Lung (tissue), 12 donors: ENCODE measurements around the gene IL1RAPL1. TPM values are rescaled to one million over a fixed set of nuclear protein-coding genes. Genes with fewer than 3 reads are reported as not detected.

Experiments
- ATAC-seq: fragments of 200-7000 bp; cut with Tn5 transposase; one replicate; pipeline ENCODE4 v1.9.1; 2020; ENCODE audit warnings: moderate number of reproducible peaks; ENCODE audit not compliant: insufficient read depth, low FRiP score
- DNase-seq, 3 donors: peaks; one replicate each; pipeline ENCODE4 v3.0.0-alpha.2; 2013 to 2017
- H3K27ac ChIP-seq, 2 donors: one replicate each; pipeline ENCODE4 v1.5.1; 2013; ENCODE audit warnings: mild to moderate bottlenecking in 2 of 2, moderate library complexity in 2 of 2, control low read depth in 1 of 2, inconsistent platforms in 1 of 2, low read depth in 1 of 2, low read length in 1 of 2
- H3K27me3 ChIP-seq, 3 donors: one replicate each; pipeline ENCODE4 v1.5.1; 2013; ENCODE audit warnings: low read length in 2 of 3; ENCODE audit not compliant: control insufficient read depth in 3 of 3, insufficient read depth in 3 of 3
- H3K36me3 ChIP-seq, 4 donors: one replicate each; pipeline ENCODE4 v1.5.1; 2013; ENCODE audit warnings: low read length in 4 of 4, mild to moderate bottlenecking in 1 of 4, moderate library complexity in 1 of 4; ENCODE audit not compliant: control insufficient read depth in 4 of 4, insufficient read depth in 4 of 4
- H3K4me1 ChIP-seq, 5 donors: one replicate each; pipeline ENCODE4 v1.5.1; 2013; ENCODE audit warnings: low read length in 5 of 5, mild to moderate bottlenecking in 2 of 5, moderate library complexity in 1 of 5; ENCODE audit not compliant: control insufficient read depth in 5 of 5, insufficient read depth in 5 of 5
- H3K4me3 ChIP-seq: one replicate; pipeline ENCODE4 v1.5.1; 2013; ENCODE audit warnings: mild to moderate bottlenecking, control low read depth, moderate library complexity
- H3K9ac ChIP-seq, 2 donors: one replicate each; pipeline ENCODE4 v1.5.1; 2013; ENCODE audit warnings: low read length in 2 of 2, control low read depth in 1 of 2; ENCODE audit not compliant: insufficient read depth in 1 of 2
- H3K9me3 ChIP-seq, 4 donors: one replicate each; pipeline ENCODE4 v1.5.1; 2013; ENCODE audit warnings: low read length in 3 of 4, mild to moderate bottlenecking in 1 of 4, moderate library complexity in 1 of 4; ENCODE audit not compliant: control insufficient read depth in 4 of 4, insufficient read depth in 3 of 4
- CTCF ChIP-seq: IDR thresholded peaks from 2 replicates; pipeline ENCODE4 v1.5.1; 2012; ENCODE audit warnings: mild to moderate bottlenecking; ENCODE audit errors: control extremely low read depth, extremely low read depth
- whole genome bisulfite sequencing, 2 donors: extraction: QIAGEN DNeasy Blood & Tissue Kit; methylation state at CpG; one replicate each; pipeline ENCODE4 v1.1.7; 2013; 5-methylcytosine and 5-hydroxymethylcytosine counted together
- polyA plus RNA-seq, 2 donors: library from polyadenylated mRNA; stranded (reverse); fragments of 200-250 nt; gene quantifications; one replicate each; pipeline ENCODE4 v1.2.1, GENCODE V29; 2013
- total RNA-seq, 2 donors: library from RNA; depleted of rRNA in 1 of 2; stranded (reverse); fragments of >200 nt in 1 of 2; gene quantifications; one replicate each; pipeline ENCODE4 v1.2.1, GENCODE V29; 2014 to 2021
- donor health status: control.
- donor health status: control.
- donor health status: Bipolar disorder and iron deficiency.
- donor health status: healthy.
- donor health status: DM: yes; HTN: yes; CAD: no.

IL1RAPL1 gene
- total and polyA plus RNA-seq, 4 donors = 2.2 TPM; not detected in 3

- Histone ChIP-seq H3K36me3 (no peaks in the 10 kb centered on the region), H3K4me1 (no peaks in the 10 kb centered on the region), H3K27ac (no peak overlapping the region), H3K9me3 (no peaks in the 10 kb centered on the region), H3K9ac (no peak overlapping the region), H3K27me3 (no peaks in the 10 kb centered on the region), H3K4me3 (no peak overlapping the region)
- ATAC-seq (no peak), DNase-seq (peak in 2 of 3 donors; percentile 2 to 13)
- WGBS, 2 donors = 20 to 48% methylated on average over 1 of the region's 1 CpG
- TF ChIP-seq CTCF = no peak
Measured at GRCh38 chrX:29542152-29542551, 954.9 kb downstream of the IL1RAPL1 start.

- DNase-seq (no peak), ATAC-seq (no peak)
- no peaks in the 10 kb centered on the region for H3K9me3 ChIP-seq
- H3K27me3 ChIP-seq = no peaks in the 10 kb centered on the region
- no peaks in the 10 kb centered on the region for H3K4me1 ChIP-seq
- no peak overlapping the region for H3K4me3 ChIP-seq
- no peak overlapping the region for H3K9ac ChIP-seq
- TF ChIP-seq CTCF = no peak
- H3K36me3 ChIP-seq = no peaks in the 10 kb centered on the region
- WGBS, 2 donors = 49 to 68% methylated on average over 2 of the region's 2 CpGs
- H3K27ac ChIP-seq = no peak overlapping the region
Measured at GRCh38 chrX:29545878-29546277, 958.6 kb downstream of the IL1RAPL1 start.

GRCh38 chrX:29547877-29548276 lies 960.6 kb downstream of the IL1RAPL1 start:
- H3K36me3 ChIP-seq = no peaks in the 10 kb centered on the region
- no peaks in the 10 kb centered on the region for H3K27me3 ChIP-seq
- ATAC-seq (no peak), DNase-seq (no peak)
- H3K27ac ChIP-seq = no peak overlapping the region
- H3K9ac ChIP-seq = no peak overlapping the region
- no peaks in the 10 kb centered on the region for H3K4me1 ChIP-seq
- H3K9me3 ChIP-seq = no peaks in the 10 kb centered on the region
- 71 to 80% methylated on average over 4 of the region's 4 CpGs for WGBS, 2 donors
- no peak for TF ChIP-seq CTCF
- H3K4me3 ChIP-seq = no peak overlapping the region

DNA sequence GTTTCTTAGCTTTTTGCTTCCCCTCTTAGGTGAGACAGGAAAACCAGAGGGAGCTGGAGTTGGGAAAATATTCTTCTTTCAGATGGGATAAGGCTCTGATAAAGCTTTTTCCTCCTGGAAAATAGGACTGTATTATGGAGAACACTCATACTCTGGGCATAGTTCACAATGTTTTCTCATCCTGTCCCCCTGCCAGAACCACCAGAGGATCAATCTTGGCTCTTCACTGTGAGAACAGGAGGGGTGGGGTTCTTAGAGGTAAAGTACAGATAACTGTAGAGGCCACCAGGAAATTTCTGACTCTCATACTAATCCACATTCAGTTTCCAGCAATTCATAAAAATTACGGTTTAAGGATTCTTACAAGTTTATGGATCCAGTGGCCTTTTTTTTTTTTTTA lies 966.3 kb downstream of the IL1RAPL1 start:
- 71 to 76% methylated on average over 1 of the region's 1 CpG for WGBS, 2 donors
- Histone ChIP-seq H3K27ac (no peak overlapping the region), H3K4me3 (no peak overlapping the region), H3K9me3 (no peaks in the 10 kb centered on the region), H3K36me3 (no peaks in the 10 kb centered on the region), H3K4me1 (no peaks in the 10 kb centered on the region), H3K27me3 (no peaks in the 10 kb centered on the region), H3K9ac (no peak overlapping the region)
- no peak for ATAC-seq
- no peak for DNase-seq
- no peak for TF ChIP-seq CTCF
